ENCODE data around the gene PPP4R4. TPM values are rescaled to one million over a fixed set of nuclear protein-coding genes. Genes with fewer than 3 reads are reported as not detected.

Gene PPP4R4
- 3.9 and 5.1 TPM in 2 replicates for total RNA-seq (2021)
- long read RNA-seq, partial matches to known transcripts = 0 of 3 reads
- long read RNA-seq, other reads (novel, unspliced or antisense) = 1 of 3 reads

DNA sequence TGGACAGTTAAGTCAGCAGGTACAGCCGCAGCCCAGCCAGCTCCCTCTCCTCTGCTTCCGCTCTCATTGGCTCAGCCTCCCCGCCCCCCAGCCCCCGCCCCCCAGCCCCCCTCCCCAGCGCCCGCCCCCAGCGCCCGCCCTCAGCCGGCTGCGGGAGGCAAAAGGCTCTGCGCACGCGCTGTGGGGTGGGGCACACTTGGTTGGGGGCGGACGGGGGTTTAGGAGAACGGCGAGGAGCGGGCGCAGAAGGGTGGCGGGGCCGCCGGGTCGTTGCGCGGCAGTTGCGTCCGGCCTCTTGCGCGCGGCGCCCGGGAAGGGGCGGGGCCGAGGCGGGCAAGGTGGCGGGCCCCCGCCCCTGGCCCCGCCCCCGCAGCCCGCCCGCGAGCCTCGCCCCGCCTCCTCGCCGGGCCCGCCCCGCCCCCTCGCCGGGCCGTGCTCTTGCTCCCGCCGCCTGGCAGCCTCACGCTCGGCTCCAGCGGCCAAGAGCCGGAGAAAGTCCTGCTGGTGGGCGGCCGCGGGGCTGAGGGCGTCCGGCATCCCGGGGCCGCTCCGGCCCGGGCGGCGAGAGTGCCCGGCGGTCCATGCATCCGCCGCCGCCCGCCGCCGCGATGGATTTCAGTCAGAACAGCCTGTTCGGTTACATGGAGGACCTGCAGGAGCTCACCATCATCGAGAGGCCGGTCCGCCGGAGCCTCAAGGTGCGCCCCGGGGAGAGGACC, at the start of gene PPP4R4:
PPP4R4 (plus strand) TSS at position 438 of the 719 bp plus-strand sequence; CDS start at position 582, 144 bp downstream.
- no peak within 1 kb of the TSS for H3K56ac ChIP-seq (ENCODE audit: insufficient read length, low read depth, low read length)
- peaks cover 46% of the 10 kb centered on the region for H3K27me3 Mint-ChIP-seq (ENCODE audit: low read depth)
- no peak within 1 kb of the TSS for H3K27ac ChIP-seq (ENCODE audit: insufficient read length, low read depth, low read length)

More for the DNA sequence above, at the start of gene PPP4R4:
- peak within 1 kb of the TSS; percentile 43 for H3K18ac ChIP-seq (ENCODE audit: insufficient read length, low read depth, low read length)
- no peaks in the 10 kb centered on the region for H3K79me1 ChIP-seq (ENCODE audit: insufficient read depth, low read depth, low read length, poor library complexity, severe bottlenecking)
- peak within 1 kb of the TSS; percentile 1; the same call in 1 of the 2 replicates for H3K14ac ChIP-seq (ENCODE audit: insufficient read depth, low read length)
- H2AK5ac ChIP-seq (ENCODE audit: insufficient read length, low read length) = no peak within 1 kb of the TSS
- peak within 1 kb of the TSS; percentile 43 for H2AFZ ChIP-seq (ENCODE audit: low read length)
- TF ChIP-seq, protein P1, sequence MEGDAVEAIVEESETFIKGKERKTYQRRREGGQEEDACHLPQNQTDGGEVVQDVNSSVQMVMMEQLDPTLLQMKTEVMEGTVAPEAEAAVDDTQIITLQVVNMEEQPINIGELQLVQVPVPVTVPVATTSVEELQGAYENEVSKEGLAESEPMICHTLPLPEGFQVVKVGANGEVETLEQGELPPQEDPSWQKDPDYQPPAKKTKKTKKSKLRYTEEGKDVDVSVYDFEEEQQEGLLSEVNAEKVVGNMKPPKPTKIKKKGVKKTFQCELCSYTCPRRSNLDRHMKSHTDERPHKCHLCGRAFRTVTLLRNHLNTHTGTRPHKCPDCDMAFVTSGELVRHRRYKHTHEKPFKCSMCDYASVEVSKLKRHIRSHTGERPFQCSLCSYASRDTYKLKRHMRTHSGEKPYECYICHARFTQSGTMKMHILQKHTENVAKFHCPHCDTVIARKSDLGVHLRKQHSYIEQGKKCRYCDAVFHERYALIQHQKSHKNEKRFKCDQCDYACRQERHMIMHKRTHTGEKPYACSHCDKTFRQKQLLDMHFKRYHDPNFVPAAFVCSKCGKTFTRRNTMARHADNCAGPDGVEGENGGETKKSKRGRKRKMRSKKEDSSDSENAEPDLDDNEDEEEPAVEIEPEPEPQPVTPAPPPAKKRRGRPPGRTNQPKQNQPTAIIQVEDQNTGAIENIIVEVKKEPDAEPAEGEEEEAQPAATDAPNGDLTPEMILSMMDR (conservative IDR thresholded peaks at IDR 0.05) = no peak
- no CpG with 5 or more reads among the region's 84 CpGs for WGBS (ENCODE audit: extremely low coverage, insufficient read length, low lambda C conversion rate)
- no peak within 1 kb of the TSS for H4K91ac ChIP-seq (ENCODE audit: insufficient read length, low read depth, low read length)
- Mint-ChIP-seq H3K9me3 (no peaks in the 10 kb centered on the region), H3K4me1 (peaks cover 33 to 34% of the 10 kb centered on the region in 2 experiments), H3K36me3 (ENCODE audit: insufficient read depth in 1 of 3, low read depth in 3 of 3) (peaks cover 0 to 5% (median 0%) of the 10 kb centered on the region in 3 experiments; a peak in 1 of 7 replicates), H3K27ac (peak within 1 kb of the TSS in 2 of 3 experiments; percentile 59 to 85; a peak in 5 of 7 replicates), H3K4me3 (peak within 1 kb of the TSS; percentile 84 to 97)
- peak within 1 kb of the TSS; percentile 81 for H3K4me2 ChIP-seq (ENCODE audit: insufficient read depth, insufficient read length, low read length)
- no peak within 1 kb of the TSS for H3K23ac ChIP-seq (ENCODE audit: insufficient read length, low read depth, low read length)
- peak within 1 kb of the TSS; percentile 15 for H2BK12ac ChIP-seq (ENCODE audit: insufficient read length, low read depth, low read length)
- no peak within 1 kb of the TSS for H3K4ac ChIP-seq (ENCODE audit: low read depth, low read length)
- no peak within 1 kb of the TSS for H2BK15ac ChIP-seq (ENCODE audit: low read depth, low read length)
- no peak within 1 kb of the TSS for H2BK5ac ChIP-seq (ENCODE audit: insufficient read length, low read length)
- DNase-seq = peak; percentile 96
- H3K4me1 ChIP-seq (ENCODE audit: insufficient read depth, low read length) = peaks cover 3% of the 10 kb centered on the region; the same call in 1 of the 2 replicates
- no peaks in the 10 kb centered on the region for H4K20me1 ChIP-seq (ENCODE audit: control insufficient read depth, insufficient read depth, insufficient read length)
- H3K79me2 ChIP-seq (ENCODE audit: insufficient read depth, low read length) = peaks cover 3% of the 10 kb centered on the region; the same call in 1 of the 2 replicates
- no peaks in the 10 kb centered on the region for H3K9me3 ChIP-seq (ENCODE audit: control insufficient read depth, low read depth, low read length)
- no peak within 1 kb of the TSS for H3T11ph ChIP-seq (ENCODE audit: low read length)
- peak within 1 kb of the TSS; percentile 2 for H3K9ac ChIP-seq (ENCODE audit: extremely low read depth, insufficient read length, low read length)
- no peaks in the 10 kb centered on the region; the same call in 1 of the 2 replicates for H3K27me3 ChIP-seq (ENCODE audit: insufficient read depth, low read length)
- no peak within 1 kb of the TSS for H2BK20ac ChIP-seq (ENCODE audit: low read depth, low read length, poor library complexity, severe bottlenecking)
- H3K23me2 ChIP-seq (ENCODE audit: insufficient read length, low read depth, low read length, poor library complexity, severe bottlenecking) = peaks cover 11% of the 10 kb centered on the region
- no peak within 1 kb of the TSS for H4K8ac ChIP-seq (replicated peaks; ENCODE audit: insufficient read length, low read depth, low read length)
- H4K5ac ChIP-seq (ENCODE audit: insufficient read length, low read depth, low read length) = no peak within 1 kb of the TSS
- H2BK120ac ChIP-seq (ENCODE audit: low read depth, low read length, poor library complexity, severe bottlenecking) = no peak within 1 kb of the TSS
